A673 (cell line): ENCODE results near the gene ZNF385B. TPM values are rescaled to one million over a fixed set of nuclear protein-coding genes. Genes with fewer than 3 reads are reported as not detected.

Experiments used
- BruUV-seq: library from RNA; stranded (reverse); fragments of 400-500 nt; replicated peaks from 2 replicates; lab custom pipeline; 2021; lab: Mats Ljungman, UMichigan
- CTCF ChIA-PET: fragments of 300-600 bp; sonication (Branson Sonifier 250); formaldehyde crosslinking; loops from one replicate; lab custom pipeline; 2022; ENCODE audit warnings: antibody characterized with exemption; lab: Charles Lee
- POLR2A ChIA-PET: fragments of 300-600 bp; sonication (Branson Sonifier 250); formaldehyde crosslinking; loops from one replicate; lab custom pipeline; 2022; ENCODE audit warnings: antibody characterized with exemption; ENCODE audit not compliant: low non-redundant PET; lab: Charles Lee
- DNase-seq: peaks from one replicate; pipeline ENCODE4 v3.0.0-alpha.2; 2015; ENCODE audit warnings: low spot score
- H3K27ac ChIP-seq: fragments of 200-600 bp; sonication (generic); 2 replicates; pipeline ENCODE4 v1.5.1; 2016; ENCODE audit warnings: mixed run types, low read depth, mild to moderate bottlenecking, mixed read lengths, antibody characterized with exemption, low read length; ENCODE audit not compliant: poor library complexity, severe bottlenecking
- H3K27me3 ChIP-seq: fragments of 200-600 bp; sonication (generic); replicated peaks from 2 replicates; pipeline ENCODE4 v1.6.1; 2017; ENCODE audit warnings: mixed run types, low read depth, mild to moderate bottlenecking, mixed read lengths, antibody characterized with exemption, low read length; ENCODE audit not compliant: insufficient read depth, poor library complexity
- H3K36me3 ChIP-seq: fragments of 200-600 bp; sonication (generic); 2 replicates; pipeline ENCODE4 v1.6.1; 2016; ENCODE audit warnings: mixed run types, mild to moderate bottlenecking, mixed read lengths, antibody characterized with exemption, low read length; ENCODE audit not compliant: insufficient read depth, poor library complexity, severe bottlenecking
- H3K4me1 ChIP-seq: fragments of 200-600 bp; sonication (generic); 2 replicates; pipeline ENCODE4 v1.6.1; 2017; ENCODE audit warnings: mixed run types, mild to moderate bottlenecking, mixed read lengths, antibody characterized with exemption, low read length; ENCODE audit not compliant: insufficient read depth, poor library complexity, severe bottlenecking
- H3K4me3 ChIP-seq: fragments of 200-600 bp; sonication (generic); 2 replicates; pipeline ENCODE4 v1.5.1; 2016; ENCODE audit warnings: low read depth, mixed run types, mild to moderate bottlenecking, mixed read lengths, low read length; ENCODE audit not compliant: poor library complexity, severe bottlenecking
- H3K9me3 ChIP-seq: fragments of 200-600 bp; sonication (generic); 2 replicates; pipeline ENCODE4 v1.6.1; 2016; ENCODE audit warnings: mixed run types, low read depth, mild to moderate bottlenecking, mixed read lengths, antibody characterized with exemption, low read length; ENCODE audit not compliant: poor library complexity, severe bottlenecking
- EZH2 ChIP-seq: fragments of 200-600 bp; sonication (generic); IDR thresholded peaks from 2 replicates; pipeline ENCODE4 v1.6.1; 2017; ENCODE audit warnings: borderline replicate concordance, low read depth, mild to moderate bottlenecking, mixed read lengths, antibody characterized with exemption, low read length; ENCODE audit not compliant: poor library complexity, severe bottlenecking
- intact Hi-C: fragments of 100-400 bp; cut with micrococcal nuclease; formaldehyde crosslinking; loops from one replicate; pipeline ENCODE4 v1.10.0; 2022; ENCODE audit not compliant: unreplicated experiment
- total RNA-seq: library from RNA; stranded (reverse); gene quantifications from 2 replicates; pipeline ENCODE4 v1.2.3, GENCODE V29; 2021
- TF ChIP-seq, protein P1 (sequence below): fragments of 300-800, 200-600 bp; sonication (generic); conservative IDR thresholded peaks from 2 replicates; pipeline ENCODE4 v1.5.1; 2017; ENCODE audit warnings: low read depth, mild to moderate bottlenecking, antibody characterized with exemption, low read length, moderate library complexity, mixed read lengths

Gene ZNF385B
- total RNA-seq, 1 experiment from 2014 or later: not detected

DNA sequence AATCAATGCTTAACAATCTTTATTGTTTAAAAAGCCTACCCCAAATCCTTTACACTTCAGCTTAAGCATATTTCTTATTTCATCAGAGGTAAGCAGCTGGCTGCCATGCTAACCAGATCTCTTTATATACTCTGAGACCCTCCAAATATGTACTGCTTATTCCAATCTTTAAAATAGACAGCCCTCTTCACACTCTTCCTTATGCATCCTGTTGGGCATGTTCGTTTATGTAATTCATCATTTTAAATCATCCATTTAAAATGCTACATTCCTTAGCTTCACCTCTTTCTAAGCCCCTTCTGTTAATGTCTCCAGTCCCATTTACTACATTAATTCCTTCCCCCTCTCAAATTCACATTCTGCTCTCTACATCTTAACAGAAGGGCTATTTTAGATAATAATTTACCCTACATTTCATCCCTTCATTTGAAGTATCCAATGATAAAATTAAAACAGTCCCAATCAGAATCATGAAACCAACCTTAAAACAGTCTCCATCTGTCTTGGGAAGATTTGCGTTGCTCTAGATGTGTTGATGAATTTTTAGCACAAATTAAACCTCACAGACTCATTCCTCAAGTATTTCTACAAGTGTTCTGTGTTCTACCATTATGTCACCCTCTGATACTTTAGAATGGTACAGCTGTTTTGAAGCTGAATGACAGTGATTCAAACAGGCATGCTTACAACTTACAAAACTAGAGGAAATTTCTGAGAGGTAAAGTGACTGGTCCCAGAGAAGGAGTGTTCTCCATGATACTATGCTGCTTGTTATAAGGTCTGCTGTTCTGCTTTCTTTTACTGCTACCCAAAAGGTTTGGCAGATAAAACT lies 59.1 kb downstream of the ZNF385B start:
- TF ChIP-seq, protein P1, sequence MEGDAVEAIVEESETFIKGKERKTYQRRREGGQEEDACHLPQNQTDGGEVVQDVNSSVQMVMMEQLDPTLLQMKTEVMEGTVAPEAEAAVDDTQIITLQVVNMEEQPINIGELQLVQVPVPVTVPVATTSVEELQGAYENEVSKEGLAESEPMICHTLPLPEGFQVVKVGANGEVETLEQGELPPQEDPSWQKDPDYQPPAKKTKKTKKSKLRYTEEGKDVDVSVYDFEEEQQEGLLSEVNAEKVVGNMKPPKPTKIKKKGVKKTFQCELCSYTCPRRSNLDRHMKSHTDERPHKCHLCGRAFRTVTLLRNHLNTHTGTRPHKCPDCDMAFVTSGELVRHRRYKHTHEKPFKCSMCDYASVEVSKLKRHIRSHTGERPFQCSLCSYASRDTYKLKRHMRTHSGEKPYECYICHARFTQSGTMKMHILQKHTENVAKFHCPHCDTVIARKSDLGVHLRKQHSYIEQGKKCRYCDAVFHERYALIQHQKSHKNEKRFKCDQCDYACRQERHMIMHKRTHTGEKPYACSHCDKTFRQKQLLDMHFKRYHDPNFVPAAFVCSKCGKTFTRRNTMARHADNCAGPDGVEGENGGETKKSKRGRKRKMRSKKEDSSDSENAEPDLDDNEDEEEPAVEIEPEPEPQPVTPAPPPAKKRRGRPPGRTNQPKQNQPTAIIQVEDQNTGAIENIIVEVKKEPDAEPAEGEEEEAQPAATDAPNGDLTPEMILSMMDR: no peak
- no peak for TF ChIP-seq EZH2
- Histone ChIP-seq H3K4me3 (no peak overlapping the region), H3K27ac (no peak overlapping the region), H3K36me3 (no peaks in the 10 kb centered on the region), H3K4me1 (no peaks in the 10 kb centered on the region), H3K27me3 (peaks cover 6% of the 10 kb centered on the region), H3K9me3 (no peaks in the 10 kb centered on the region)
- no TSS peak for BruUV-seq
- POLR2A ChIA-PET: no interaction called here
- intact Hi-C loops: no loop called here
- CTCF ChIA-PET: no interaction called here
- no peak for DNase-seq

DNA sequence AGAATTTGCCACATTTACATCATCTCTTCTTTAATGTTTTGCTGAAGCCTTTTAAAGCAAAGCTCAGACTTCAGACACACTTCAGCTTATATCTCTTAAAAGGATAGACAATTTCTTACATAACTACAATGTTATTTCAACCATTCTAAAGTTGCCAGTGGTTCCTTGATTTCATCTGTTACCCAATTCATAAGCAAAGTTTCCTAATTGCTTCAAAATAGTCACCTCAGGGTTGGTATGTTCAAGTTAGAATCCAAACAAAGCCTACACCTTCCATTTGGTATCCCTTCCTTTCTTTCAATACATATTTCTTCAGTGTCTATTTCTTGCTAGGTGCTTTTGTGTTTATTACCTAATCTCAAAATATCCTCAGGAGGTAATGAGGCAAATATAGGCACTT lies 60.6 kb downstream of the ZNF385B start:
- Histone ChIP-seq H3K36me3 (no peaks in the 10 kb centered on the region), H3K4me1 (no peaks in the 10 kb centered on the region), H3K4me3 (no peak overlapping the region), H3K27ac (no peak overlapping the region), H3K27me3 (peaks cover 6% of the 10 kb centered on the region), H3K9me3 (no peaks in the 10 kb centered on the region)
- CTCF ChIA-PET: no interaction called here
- BruUV-seq: no TSS peak
- POLR2A ChIA-PET: no interaction called here
- no peak for TF ChIP-seq EZH2
- TF ChIP-seq, protein P1: no peak
- intact Hi-C loops: no loop called here
- no peak for DNase-seq

DNA sequence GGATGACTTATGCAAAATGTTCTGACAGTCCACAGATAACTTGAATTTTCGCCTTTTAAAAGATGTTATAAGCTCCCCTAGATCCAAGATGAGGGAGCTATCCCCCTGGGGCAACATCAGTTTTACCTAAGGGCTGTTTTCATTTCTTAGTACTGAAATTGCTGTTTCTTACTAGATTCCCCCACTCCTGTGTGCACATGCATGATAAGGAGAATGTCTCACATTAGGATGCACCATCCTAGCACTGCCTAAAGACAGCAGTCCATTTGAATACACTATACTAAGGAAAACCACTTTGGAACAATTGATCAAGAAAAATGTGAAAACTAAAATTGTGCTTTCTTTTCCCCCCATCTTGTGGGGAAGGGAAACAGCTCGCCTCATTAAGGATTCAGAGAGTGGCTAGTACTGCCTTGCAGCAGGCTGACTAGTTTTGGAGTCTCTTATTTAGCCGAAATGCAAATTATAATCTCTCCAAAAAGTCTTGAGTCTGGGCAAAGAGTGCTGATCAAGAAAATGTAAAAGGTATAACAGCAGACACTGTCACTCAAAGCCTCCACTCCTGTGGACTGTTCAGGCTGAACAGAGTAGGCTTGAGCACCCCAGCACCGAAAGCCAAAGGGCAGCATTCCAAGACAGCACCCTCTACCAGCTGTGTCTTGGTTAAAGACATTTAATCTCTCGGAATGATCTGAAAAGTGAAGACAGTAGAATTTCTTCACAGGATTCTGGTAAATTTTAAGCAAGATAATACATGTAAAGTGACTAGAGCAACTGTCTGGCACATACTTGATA lies 65.0 kb downstream of the ZNF385B start:
- intact Hi-C loops: no loop called here
- Histone ChIP-seq H3K4me3 (no peak overlapping the region), H3K36me3 (no peaks in the 10 kb centered on the region), H3K27me3 (peaks cover 6% of the 10 kb centered on the region), H3K9me3 (no peaks in the 10 kb centered on the region), H3K4me1 (no peaks in the 10 kb centered on the region), H3K27ac (no peak overlapping the region)
- CTCF ChIA-PET: no interaction called here
- BruUV-seq: no TSS peak
- DNase-seq: no peak
- POLR2A ChIA-PET: no interaction called here
- no peak for TF ChIP-seq EZH2
- TF ChIP-seq, protein P1: no peak
